Measurements from ENCODE around the gene ARL17B. TPM values are rescaled to one million over a fixed set of nuclear protein-coding genes. Genes with fewer than 3 reads are reported as not detected.
"Not testable (repeated sequence)": the region's sequence is repeated elsewhere in the genome, so short reads cannot be mapped to it uniquely, and the experiment has no call there.

The ARL17B gene
- total and polyA plus RNA-seq, 8 donors: 11.9 to 32.1 (median 20.8) TPM

DNA sequence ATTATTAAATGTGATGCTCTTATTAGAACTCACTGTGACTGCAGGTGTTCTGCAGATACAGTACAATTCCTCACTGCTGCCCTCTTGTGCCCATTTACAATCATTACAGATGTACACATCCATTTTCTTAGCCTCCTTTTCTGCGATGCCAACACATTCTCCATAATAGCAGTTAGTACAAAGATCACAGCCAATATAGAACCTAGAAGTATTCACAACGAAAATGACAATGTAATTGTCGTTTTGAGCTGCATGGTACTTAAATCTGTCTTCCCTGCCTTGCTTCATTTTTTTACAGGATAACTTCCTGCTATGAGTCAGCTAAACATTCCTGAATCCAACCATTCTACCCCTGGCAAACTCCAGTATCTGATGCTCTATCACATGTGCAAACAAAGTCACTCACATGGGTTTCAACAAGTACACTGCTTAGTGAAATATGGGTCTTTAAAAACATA lies 74.8 kb downstream of the ARL17B start:
- TF ChIP-seq, protein P1, sequence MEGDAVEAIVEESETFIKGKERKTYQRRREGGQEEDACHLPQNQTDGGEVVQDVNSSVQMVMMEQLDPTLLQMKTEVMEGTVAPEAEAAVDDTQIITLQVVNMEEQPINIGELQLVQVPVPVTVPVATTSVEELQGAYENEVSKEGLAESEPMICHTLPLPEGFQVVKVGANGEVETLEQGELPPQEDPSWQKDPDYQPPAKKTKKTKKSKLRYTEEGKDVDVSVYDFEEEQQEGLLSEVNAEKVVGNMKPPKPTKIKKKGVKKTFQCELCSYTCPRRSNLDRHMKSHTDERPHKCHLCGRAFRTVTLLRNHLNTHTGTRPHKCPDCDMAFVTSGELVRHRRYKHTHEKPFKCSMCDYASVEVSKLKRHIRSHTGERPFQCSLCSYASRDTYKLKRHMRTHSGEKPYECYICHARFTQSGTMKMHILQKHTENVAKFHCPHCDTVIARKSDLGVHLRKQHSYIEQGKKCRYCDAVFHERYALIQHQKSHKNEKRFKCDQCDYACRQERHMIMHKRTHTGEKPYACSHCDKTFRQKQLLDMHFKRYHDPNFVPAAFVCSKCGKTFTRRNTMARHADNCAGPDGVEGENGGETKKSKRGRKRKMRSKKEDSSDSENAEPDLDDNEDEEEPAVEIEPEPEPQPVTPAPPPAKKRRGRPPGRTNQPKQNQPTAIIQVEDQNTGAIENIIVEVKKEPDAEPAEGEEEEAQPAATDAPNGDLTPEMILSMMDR (IDR thresholded peaks at IDR 0.05): peak; percentile 77 to 86
- H3K27me3 ChIP-seq; H3K36me3 ChIP-seq; H3K9me3 ChIP-seq; intact Hi-C loops (cut with DNase I); H3K4me3 ChIP-seq: not testable (repeated sequence)
- peak; percentile 94 for ATAC-seq
- DNase-seq: peak in 2 of 4 donors; percentile 54 to 72
- Histone ChIP-seq H3K27ac (peak overlapping the region in 1 of 2 donors; percentile 18), H3K4me1 (peaks cover 0 to 12% of the 10 kb centered on the region in 2 donors)

DNA sequence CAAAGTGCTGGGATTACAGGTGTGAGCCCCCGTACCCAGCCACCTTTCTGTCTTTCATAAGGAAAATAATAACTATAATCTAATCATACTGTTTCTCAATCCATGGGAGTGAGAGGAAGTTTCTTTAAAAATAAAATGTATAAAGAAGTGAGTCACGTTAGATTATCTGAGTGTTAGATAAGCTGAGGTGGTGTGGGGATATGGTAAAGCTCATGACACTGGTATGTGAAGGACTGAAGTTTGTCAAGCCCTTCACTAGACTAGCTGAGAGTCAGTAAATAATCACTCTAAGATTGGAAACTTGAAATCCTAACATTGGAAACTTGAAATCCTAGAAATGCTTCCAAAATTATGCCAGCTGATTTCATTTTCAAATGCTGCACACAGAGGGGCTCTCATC lies 76.1 kb downstream of the ARL17B start:
- H3K27ac ChIP-seq; H3K27me3 ChIP-seq; intact Hi-C loops (cut with DNase I); DNase-seq; H3K4me3 ChIP-seq; H3K4me1 ChIP-seq; H3K36me3 ChIP-seq; H3K9me3 ChIP-seq: not testable (repeated sequence)
- peak; percentile 58 for ATAC-seq

DNA sequence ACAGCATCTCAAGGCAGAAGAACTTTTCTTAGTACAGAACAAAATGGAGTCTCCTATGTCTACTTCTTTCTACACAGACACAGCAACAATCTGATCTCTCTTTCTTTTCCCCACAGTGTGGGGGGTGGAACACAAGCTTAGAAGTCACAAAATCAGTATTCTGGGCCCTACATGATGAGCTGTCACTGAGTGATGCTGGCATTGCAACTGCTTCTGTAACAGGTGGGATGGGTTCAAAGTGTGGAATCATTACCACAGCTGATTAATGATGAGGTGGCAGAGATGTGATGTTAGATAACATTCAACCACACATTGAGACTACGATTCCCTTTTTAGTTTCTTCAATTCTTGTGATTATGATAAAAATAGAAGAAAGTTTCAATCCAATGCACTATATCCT lies 77.1 kb downstream of the ARL17B start:
- H3K27me3 ChIP-seq; ATAC-seq; H3K4me1 ChIP-seq; H3K36me3 ChIP-seq; H3K4me3 ChIP-seq; H3K27ac ChIP-seq; DNase-seq; intact Hi-C loops (cut with DNase I); H3K9me3 ChIP-seq: not testable (repeated sequence)

DNA sequence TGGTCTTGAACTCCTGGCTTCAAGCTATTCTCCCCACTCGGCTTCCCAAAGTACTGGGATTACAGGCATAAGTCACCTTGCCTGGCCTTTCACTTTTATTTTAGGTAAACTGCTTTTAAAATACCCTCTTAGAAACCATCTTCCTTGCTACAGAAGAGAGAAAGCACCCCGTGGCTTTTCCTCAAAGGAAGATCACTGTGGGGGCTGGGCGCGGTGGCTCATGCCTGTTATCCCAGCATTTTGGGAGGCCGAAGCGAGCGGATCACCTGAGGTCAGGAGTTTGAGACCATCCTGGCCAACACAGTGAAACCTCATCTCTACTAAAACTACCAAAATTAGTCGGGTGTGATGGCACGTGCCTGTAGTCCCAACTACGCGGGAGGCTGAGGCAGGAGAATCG lies 78.9 kb downstream of the ARL17B start:
- DNase-seq; H3K9me3 ChIP-seq; intact Hi-C loops (cut with DNase I); H3K27ac ChIP-seq; H3K27me3 ChIP-seq; H3K4me1 ChIP-seq; ATAC-seq; H3K4me3 ChIP-seq; H3K36me3 ChIP-seq: not testable (repeated sequence)

DNA sequence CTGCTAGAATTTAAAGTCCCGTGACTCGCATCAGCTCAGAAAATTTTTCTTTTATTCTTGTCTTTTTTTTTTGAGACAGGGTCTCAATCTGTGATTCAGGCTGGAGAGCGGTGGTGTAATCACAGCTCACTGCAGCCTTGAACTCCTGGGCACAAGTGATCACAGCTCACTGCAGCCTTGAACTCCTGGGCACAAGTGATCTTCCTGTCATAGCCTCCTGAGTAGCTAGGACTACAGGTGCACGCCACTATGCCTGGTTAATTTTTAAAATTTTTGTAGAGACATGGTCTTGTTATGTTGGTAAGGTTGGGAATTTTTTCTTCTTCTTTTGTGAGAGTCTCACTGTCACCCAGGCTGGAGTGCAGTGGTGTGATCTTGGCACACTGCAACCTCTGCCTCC lies 80.2 kb downstream of the ARL17B start:
- H3K27me3 ChIP-seq; intact Hi-C loops (cut with DNase I); H3K36me3 ChIP-seq; H3K4me3 ChIP-seq; H3K9me3 ChIP-seq; DNase-seq; H3K27ac ChIP-seq; ATAC-seq; H3K4me1 ChIP-seq: not testable (repeated sequence)

DNA sequence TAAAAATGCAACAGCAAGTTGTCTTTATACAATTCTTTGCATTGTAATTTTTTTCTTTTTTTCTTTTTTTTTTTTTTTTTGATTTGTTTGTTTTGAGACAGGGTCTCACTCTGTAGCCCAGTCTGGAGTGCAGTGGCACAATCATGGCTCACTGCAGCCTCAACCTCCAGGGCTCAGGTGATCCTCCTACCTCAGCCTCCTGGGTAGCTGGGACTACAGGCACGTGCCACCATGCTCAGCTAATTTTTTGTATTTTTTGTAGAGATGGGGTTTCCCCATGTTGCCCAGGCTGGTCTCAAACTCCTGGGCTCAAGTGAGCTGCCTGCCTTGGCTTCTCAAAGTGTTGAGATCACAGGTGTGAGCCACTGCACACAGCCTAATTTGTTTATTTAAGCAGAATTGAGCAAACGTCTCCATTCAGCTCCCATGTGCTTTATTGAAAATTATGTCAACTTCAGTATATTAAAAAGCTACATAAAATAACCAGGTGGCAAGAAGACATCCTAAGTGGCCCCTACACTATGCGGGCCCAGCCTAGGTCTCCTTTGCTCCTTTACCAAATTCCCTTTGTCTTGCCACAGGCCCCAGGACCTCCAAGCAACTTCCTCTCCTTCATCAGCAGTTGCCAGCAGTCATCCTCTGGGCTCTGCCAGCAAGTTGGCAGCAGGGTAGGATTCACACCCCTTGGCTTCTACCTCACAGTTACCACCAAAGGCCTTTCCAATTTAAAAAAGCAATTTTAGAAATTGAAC lies 84.7 kb downstream of the ARL17B start:
- H3K27me3 ChIP-seq; H3K4me1 ChIP-seq; H3K4me3 ChIP-seq; H3K9me3 ChIP-seq; intact Hi-C loops (cut with DNase I); H3K36me3 ChIP-seq; DNase-seq; H3K27ac ChIP-seq; ATAC-seq: not testable (repeated sequence)

DNA sequence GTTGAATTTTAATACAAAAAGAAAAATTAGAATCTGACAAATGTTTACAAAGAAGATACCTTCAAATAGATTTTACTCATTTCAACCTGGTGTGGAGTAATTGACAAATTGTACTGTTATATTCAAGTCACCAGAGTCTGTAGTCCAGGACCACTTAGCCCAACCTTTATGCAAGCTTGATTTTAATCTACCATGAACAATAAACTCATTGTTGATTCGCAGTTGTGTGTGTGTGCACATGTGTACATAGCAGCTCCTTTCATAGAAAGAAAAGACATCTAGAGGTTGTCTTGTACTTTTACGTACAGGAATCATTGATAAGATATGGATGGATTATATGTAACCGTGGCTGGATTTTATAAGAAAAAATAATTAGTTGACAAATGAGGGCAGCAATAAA lies 87.3 kb downstream of the ARL17B start:
- Histone ChIP-seq H3K27me3 (no peaks in the 10 kb centered on the region), H3K4me1 (no peaks in the 10 kb centered on the region), H3K4me3 (no peak overlapping the region), H3K27ac (no peak overlapping the region), H3K36me3 (no peaks in the 10 kb centered on the region), H3K9me3 (no peaks in the 10 kb centered on the region)
- intact Hi-C loops (cut with DNase I): no loop called here
- TF ChIP-seq, protein P1 (IDR thresholded peaks at IDR 0.05): no peak
- ATAC-seq: no peak
- DNase-seq: no peak

Measured in left lung (tissue), 10 donors.